BLaER1 treated with 17β-estradiol and CSF1 and Interleukin-3, amounts not matched to agents 10 nM and 100 nM (cell line): Measurements from ENCODE around the gene JAG1.

Experiments
- H3K27ac ChIP-seq, 11 experiments: shearing (Covaris generic); formaldehyde crosslinking; 2 replicates each; pipeline ENCODE4 v1.8.1; 2022
- H3K27me3 ChIP-seq, 11 experiments: shearing (Covaris generic); formaldehyde crosslinking; 2 replicates each; pipeline ENCODE4 v1.8.1; 2022
- H3K36me3 ChIP-seq, 11 experiments: shearing (Covaris generic); formaldehyde crosslinking; 2 replicates each; pipeline ENCODE4 v1.8.1; 2022
- H3K4me1 ChIP-seq, 10 experiments: shearing (Covaris generic); formaldehyde crosslinking; 2 replicates each; pipeline ENCODE4 v1.8.1; 2022
- H3K4me2 ChIP-seq, 11 experiments: shearing (Covaris generic); formaldehyde crosslinking; 2 replicates each; pipeline ENCODE4 v1.8.1; 2022
- H3K4me3 ChIP-seq, 10 experiments: shearing (Covaris generic); formaldehyde crosslinking; 2 replicates each; pipeline ENCODE4 v1.8.1; 2022
- H3K9ac ChIP-seq, 11 experiments: shearing (Covaris generic); formaldehyde crosslinking; 2 replicates each; pipeline ENCODE4 v1.8.1; 2022
- H3K9me3 ChIP-seq, 11 experiments: shearing (Covaris generic); formaldehyde crosslinking; replicated peaks in 1 of 11; 2 replicates each; pipeline ENCODE4 v1.8.1; 2022
- H4K20me1 ChIP-seq, 11 experiments: shearing (Covaris generic); formaldehyde crosslinking; 2 replicates each; pipeline ENCODE4 v1.8.1; 2022
- Cebpa-rat ChIP-seq, 11 experiments: shearing (Covaris generic); IDR thresholded peaks; 2 replicates each; pipeline ENCODE4 v1.8.1; 2022

The JAG1 gene

GRCh38 chr20:10714236-10714975 lies 40.6 kb upstream of the JAG1 start:
- Histone ChIP-seq H3K4me2 (no peak overlapping the region), H3K4me3 (no peak overlapping the region), H4K20me1 (no peaks in the 10 kb centered on the region), H3K27me3 (no peaks in the 10 kb centered on the region), H3K27ac (no peak overlapping the region), H3K36me3 (no peaks in the 10 kb centered on the region), H3K4me1 (peaks cover 0 to 11% (median 3%) of the 10 kb centered on the region in 10 experiments; a peak in 7 of 20 replicates), H3K9me3 (no peaks in the 10 kb centered on the region), H3K9ac (no peak overlapping the region)
- no peak for TF ChIP-seq Cebpa-rat (IDR thresholded peaks at IDR 0.05)

GRCh38 chr20:10713161-10713560 lies 39.4 kb upstream of the JAG1 start:
- H3K27me3 ChIP-seq, result no peaks in the 10 kb centered on the region
- H3K36me3 ChIP-seq, result no peaks in the 10 kb centered on the region
- H3K4me3 ChIP-seq, result no peak overlapping the region
- H3K4me2 ChIP-seq, result no peak overlapping the region
- H4K20me1 ChIP-seq, result no peaks in the 10 kb centered on the region
- TF ChIP-seq Cebpa-rat (IDR thresholded peaks at IDR 0.05), result no peak
- peaks cover 0 to 11% (median 3%) of the 10 kb centered on the region in 10 experiments; a peak in 7 of 20 replicates for H3K4me1 ChIP-seq
- no peaks in the 10 kb centered on the region for H3K9me3 ChIP-seq
- no peak overlapping the region for H3K9ac ChIP-seq
- H3K27ac ChIP-seq, result no peak overlapping the region

GRCh38 chr20:10711903-10712451 lies 38.2 kb upstream of the JAG1 start:
- H3K27ac ChIP-seq, result no peak overlapping the region

GRCh38 chr20:10710991-10711775 lies 37.4 kb upstream of the JAG1 start:
- Histone ChIP-seq H4K20me1 (no peaks in the 10 kb centered on the region), H3K27me3 (no peaks in the 10 kb centered on the region), H3K4me1 (peaks cover 0 to 1% (median under 1%) of the 10 kb centered on the region in 10 experiments; a peak in 5 of 20 replicates), H3K4me3 (no peak overlapping the region), H3K36me3 (no peaks in the 10 kb centered on the region), H3K9ac (no peak overlapping the region), H3K4me2 (no peak overlapping the region), H3K9me3 (no peaks in the 10 kb centered on the region), H3K27ac (no peak overlapping the region)
- TF ChIP-seq Cebpa-rat (IDR thresholded peaks at IDR 0.05), result no peak

More at GRCh38 chr20:10711903-10712451, 38.2 kb upstream of the JAG1 start:
- peaks cover 0 to 9% (median 3%) of the 10 kb centered on the region in 10 experiments; a peak in 7 of 20 replicates for H3K4me1 ChIP-seq
- H3K4me2 ChIP-seq, result no peak overlapping the region
- TF ChIP-seq Cebpa-rat (IDR thresholded peaks at IDR 0.05), result no peak
- no peaks in the 10 kb centered on the region for H3K9me3 ChIP-seq
- no peaks in the 10 kb centered on the region for H3K36me3 ChIP-seq
- no peak overlapping the region for H3K9ac ChIP-seq
- H3K27me3 ChIP-seq, result no peaks in the 10 kb centered on the region
- no peaks in the 10 kb centered on the region for H4K20me1 ChIP-seq
- no peak overlapping the region for H3K4me3 ChIP-seq

GRCh38 chr20:10709916-10710315 lies 36.1 kb upstream of the JAG1 start:
- H4K20me1 ChIP-seq, result no peaks in the 10 kb centered on the region
- H3K4me1 ChIP-seq, result no peaks in the 10 kb centered on the region
- H3K9me3 ChIP-seq, result no peaks in the 10 kb centered on the region
- no peaks in the 10 kb centered on the region for H3K36me3 ChIP-seq
- H3K4me2 ChIP-seq, result no peak overlapping the region
- no peak overlapping the region for H3K9ac ChIP-seq
- no peaks in the 10 kb centered on the region for H3K27me3 ChIP-seq
- TF ChIP-seq Cebpa-rat (IDR thresholded peaks at IDR 0.05), result no peak
- no peak overlapping the region for H3K4me3 ChIP-seq
- H3K27ac ChIP-seq, result no peak overlapping the region

- H3K4me3 ChIP-seq, result no peak overlapping the region
- no peaks in the 10 kb centered on the region for H3K27me3 ChIP-seq
- no peaks in the 10 kb centered on the region for H3K4me1 ChIP-seq
- no peak overlapping the region for H3K27ac ChIP-seq
- TF ChIP-seq Cebpa-rat (IDR thresholded peaks at IDR 0.05), result no peak
- H3K36me3 ChIP-seq, result no peaks in the 10 kb centered on the region
- no peak overlapping the region for H3K4me2 ChIP-seq
- H3K9me3 ChIP-seq, result peaks cover 0 to 5% (median 0%) of the 10 kb centered on the region in 11 experiments; a peak in 1 of 22 replicates
- no peaks in the 10 kb centered on the region for H4K20me1 ChIP-seq
- H3K9ac ChIP-seq, result no peak overlapping the region
Observed at GRCh38 chr20:10708351-10709185, 34.8 kb upstream of the JAG1 start.

GRCh38 chr20:10707791-10708190 lies 34.0 kb upstream of the JAG1 start:
- Histone ChIP-seq H3K4me2 (no peak overlapping the region), H3K9me3 (peaks cover 0 to 5% (median 0%) of the 10 kb centered on the region in 11 experiments; a peak in 1 of 22 replicates), H3K36me3 (no peaks in the 10 kb centered on the region), H3K9ac (no peak overlapping the region), H4K20me1 (no peaks in the 10 kb centered on the region), H3K4me1 (no peaks in the 10 kb centered on the region), H3K27ac (no peak overlapping the region), H3K27me3 (no peaks in the 10 kb centered on the region), H3K4me3 (no peak overlapping the region)
- no peak for TF ChIP-seq Cebpa-rat (IDR thresholded peaks at IDR 0.05)

- Histone ChIP-seq H3K4me3 (no peak overlapping the region), H3K4me2 (no peak overlapping the region), H3K27ac (no peak overlapping the region), H3K9ac (no peak overlapping the region), H3K9me3 (peaks cover 0 to 5% (median 0%) of the 10 kb centered on the region in 11 experiments; a peak in 1 of 22 replicates), H4K20me1 (no peaks in the 10 kb centered on the region), H3K27me3 (no peaks in the 10 kb centered on the region), H3K36me3 (no peaks in the 10 kb centered on the region), H3K4me1 (no peaks in the 10 kb centered on the region)
- no peak for TF ChIP-seq Cebpa-rat (IDR thresholded peaks at IDR 0.05)
Observed at GRCh38 chr20:10707068-10707467, 33.3 kb upstream of the JAG1 start.

GRCh38 chr20:10706460-10706811 lies 32.6 kb upstream of the JAG1 start:
- no peaks in the 10 kb centered on the region for H3K27me3 ChIP-seq
- no peak overlapping the region for H3K27ac ChIP-seq
- H3K4me1 ChIP-seq, result no peaks in the 10 kb centered on the region
- H3K4me3 ChIP-seq, result no peak overlapping the region
- no peak for TF ChIP-seq Cebpa-rat (IDR thresholded peaks at IDR 0.05)
- H3K4me2 ChIP-seq, result no peak overlapping the region
- H4K20me1 ChIP-seq, result no peaks in the 10 kb centered on the region
- H3K9me3 ChIP-seq, result peaks cover 0 to 5% (median 0%) of the 10 kb centered on the region in 11 experiments; a peak in 1 of 22 replicates
- no peaks in the 10 kb centered on the region for H3K36me3 ChIP-seq
- H3K9ac ChIP-seq, result no peak overlapping the region
